CD4-positive, alpha-beta T cell (primary cell): ENCODE data around the gene DTL. TPM values are rescaled to one million over a fixed set of nuclear protein-coding genes. Genes with fewer than 3 reads are reported as not detected.

Experiments
- ATAC-seq: fragments of 200-7000 bp; cut with Tn5 transposase; one replicate; pipeline ENCODE4 v1.10.0; 2022; ENCODE audit warnings: mild to moderate bottlenecking; ENCODE audit not compliant: poor library complexity
- CTCF ChIA-PET: fragments of 350-600 bp; sonication (Branson Sonifier 250); formaldehyde crosslinking; loops from one replicate; lab custom pipeline; 2021; ENCODE audit warnings: antibody characterized with exemption, inconsistent platforms; lab: Charles Lee
- POLR2A ChIA-PET: fragments of 350-600 bp; sonication (Branson Sonifier 250); formaldehyde crosslinking; loops from one replicate; lab custom pipeline; 2021; ENCODE audit warnings: antibody characterized with exemption, inconsistent platforms; lab: Charles Lee
- DNase-seq, 14 experiments: peaks; one replicate each; pipeline ENCODE4 v3.0.0-alpha.2; 2013 to 2020; ENCODE audit warnings: mixed read lengths in 2 of 14
- H3K27ac ChIP-seq, 2 donors: one replicate each; pipeline versions ENCODE4 v1.5.1 to v1.7.0; 2013; ENCODE audit warnings: low read length in 2 of 2, low read depth in 1 of 2, mild to moderate bottlenecking in 1 of 2
- H3K27me3 ChIP-seq, 2 experiments: 1 replicate in 1 of 2; 2 replicates in 1 of 2; pipeline versions ENCODE4 v1.6.1 to v1.7.0; 2013; ENCODE audit warnings: low read length in 2 of 2, control low read depth in 1 of 2, mild to moderate bottlenecking in 1 of 2, moderate library complexity in 1 of 2; ENCODE audit not compliant: insufficient read depth in 2 of 2, control insufficient read depth in 1 of 2
- H3K36me3 ChIP-seq: one replicate; pipeline ENCODE4 v1.6.1; 2013; ENCODE audit warnings: low read length, control low read depth; ENCODE audit not compliant: insufficient read depth
- H3K4me1 ChIP-seq: one replicate; pipeline ENCODE4 v1.6.1; 2013; ENCODE audit warnings: low read length, control low read depth; ENCODE audit not compliant: insufficient read depth
- H3K4me3 ChIP-seq: one replicate; pipeline ENCODE4 v1.5.1; 2013; ENCODE audit warnings: mild to moderate bottlenecking, low read length, moderate library complexity
- H3K9me3 ChIP-seq, 2 experiments: 1 replicate in 1 of 2; 2 replicates in 1 of 2; pipeline versions ENCODE4 v1.6.1 to v1.7.0; 2013; ENCODE audit warnings: low read length in 2 of 2, mild to moderate bottlenecking in 2 of 2, control low read depth in 1 of 2, moderate library complexity in 1 of 2; ENCODE audit not compliant: control insufficient read depth in 1 of 2, insufficient read depth in 1 of 2
- H3K27ac Mint-ChIP-seq: one replicate; pipeline ENCODE4 v1.8.0; 2020; ENCODE audit warnings: mixed read lengths
- H3K27me3 Mint-ChIP-seq: one replicate; pipeline ENCODE4 v1.8.0; 2021; ENCODE audit warnings: mixed read lengths
- H3K36me3 Mint-ChIP-seq: one replicate; pipeline ENCODE4 v1.8.0; 2021; ENCODE audit warnings: low read depth, mixed read lengths
- H3K4me1 Mint-ChIP-seq: one replicate; pipeline ENCODE4 v1.8.0; 2021; ENCODE audit warnings: low read depth, mixed read lengths
- H3K4me3 Mint-ChIP-seq: one replicate; pipeline ENCODE4 v1.8.0; 2020; ENCODE audit warnings: mild to moderate bottlenecking, mixed read lengths
- H3K9me3 Mint-ChIP-seq: one replicate; pipeline ENCODE4 v1.8.0; 2020; ENCODE audit warnings: mixed read lengths
- intact Hi-C, 2 experiments: fragments of 100-400 bp; cut with DNase I in 1 of 2; cut with micrococcal nuclease in 1 of 2; formaldehyde crosslinking; loops; one replicate each; pipeline versions ENCODE4 v1.15.1 to v1.9.0; 2023 to 2025; cut with DNase I, micrococcal nuclease
- total RNA-seq, 174 experiments: library from RNA in 2 of 174; stranded (reverse) in 2 of 174; gene quantifications; one replicate each; pipeline ENCODE4 v1.2.3 and lab custom pipeline; 2021 to 2026
- TF ChIP-seq, protein P1 (sequence below): fragments of 200-600 bp; IDR thresholded peaks from one replicate; pipeline ENCODE4 v1.8.0; 2022; ENCODE audit warnings: antibody characterized with exemption, mild to moderate bottlenecking

Gene DTL
- total RNA-seq, 2 experiments from 2014 or later = 0.49 to 0.64 TPM

DNA sequence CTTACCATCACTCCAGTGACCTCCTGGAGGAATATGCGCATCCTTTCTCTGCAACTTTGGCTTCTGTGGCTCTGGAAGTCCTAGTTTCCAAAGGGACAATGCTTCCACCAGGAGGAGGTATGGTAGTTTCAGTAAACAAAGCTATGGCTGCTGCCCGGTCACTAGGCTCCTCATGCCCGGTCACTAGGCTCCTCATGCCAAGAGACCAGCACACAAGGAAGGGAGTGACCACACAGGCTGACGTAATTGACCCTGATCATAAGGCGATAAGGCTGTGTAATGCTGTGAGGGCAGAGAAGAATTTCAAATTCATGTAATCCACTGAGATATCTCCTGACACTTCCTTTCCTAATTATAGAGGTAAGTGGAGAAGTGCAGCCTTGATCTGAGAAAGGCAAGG, 102.9 kb downstream of the DTL start:
- H3K27me3 Mint-ChIP-seq = no peaks in the 10 kb centered on the region
- no peaks in the 10 kb centered on the region for H3K9me3 Mint-ChIP-seq
- TF ChIP-seq, protein P1, sequence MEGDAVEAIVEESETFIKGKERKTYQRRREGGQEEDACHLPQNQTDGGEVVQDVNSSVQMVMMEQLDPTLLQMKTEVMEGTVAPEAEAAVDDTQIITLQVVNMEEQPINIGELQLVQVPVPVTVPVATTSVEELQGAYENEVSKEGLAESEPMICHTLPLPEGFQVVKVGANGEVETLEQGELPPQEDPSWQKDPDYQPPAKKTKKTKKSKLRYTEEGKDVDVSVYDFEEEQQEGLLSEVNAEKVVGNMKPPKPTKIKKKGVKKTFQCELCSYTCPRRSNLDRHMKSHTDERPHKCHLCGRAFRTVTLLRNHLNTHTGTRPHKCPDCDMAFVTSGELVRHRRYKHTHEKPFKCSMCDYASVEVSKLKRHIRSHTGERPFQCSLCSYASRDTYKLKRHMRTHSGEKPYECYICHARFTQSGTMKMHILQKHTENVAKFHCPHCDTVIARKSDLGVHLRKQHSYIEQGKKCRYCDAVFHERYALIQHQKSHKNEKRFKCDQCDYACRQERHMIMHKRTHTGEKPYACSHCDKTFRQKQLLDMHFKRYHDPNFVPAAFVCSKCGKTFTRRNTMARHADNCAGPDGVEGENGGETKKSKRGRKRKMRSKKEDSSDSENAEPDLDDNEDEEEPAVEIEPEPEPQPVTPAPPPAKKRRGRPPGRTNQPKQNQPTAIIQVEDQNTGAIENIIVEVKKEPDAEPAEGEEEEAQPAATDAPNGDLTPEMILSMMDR = no peak
- no peak overlapping the region for H3K27ac Mint-ChIP-seq
- no peaks in the 10 kb centered on the region for H3K27me3 ChIP-seq
- no peaks in the 10 kb centered on the region for H3K4me1 Mint-ChIP-seq
- no peak overlapping the region for H3K4me3 ChIP-seq
- ChIA-PET CTCF (no interaction called here), POLR2A (no interaction called here)
- no peaks in the 10 kb centered on the region for H3K9me3 ChIP-seq
- intact Hi-C loops = no loop called here
- ATAC-seq = no peak
- no peak for DNase-seq
- H3K27ac ChIP-seq = no peak overlapping the region
- H3K4me3 Mint-ChIP-seq = no peak overlapping the region
- H3K36me3 ChIP-seq = no peaks in the 10 kb centered on the region
- no peaks in the 10 kb centered on the region for H3K36me3 Mint-ChIP-seq
- H3K4me1 ChIP-seq = no peaks in the 10 kb centered on the region

DNA sequence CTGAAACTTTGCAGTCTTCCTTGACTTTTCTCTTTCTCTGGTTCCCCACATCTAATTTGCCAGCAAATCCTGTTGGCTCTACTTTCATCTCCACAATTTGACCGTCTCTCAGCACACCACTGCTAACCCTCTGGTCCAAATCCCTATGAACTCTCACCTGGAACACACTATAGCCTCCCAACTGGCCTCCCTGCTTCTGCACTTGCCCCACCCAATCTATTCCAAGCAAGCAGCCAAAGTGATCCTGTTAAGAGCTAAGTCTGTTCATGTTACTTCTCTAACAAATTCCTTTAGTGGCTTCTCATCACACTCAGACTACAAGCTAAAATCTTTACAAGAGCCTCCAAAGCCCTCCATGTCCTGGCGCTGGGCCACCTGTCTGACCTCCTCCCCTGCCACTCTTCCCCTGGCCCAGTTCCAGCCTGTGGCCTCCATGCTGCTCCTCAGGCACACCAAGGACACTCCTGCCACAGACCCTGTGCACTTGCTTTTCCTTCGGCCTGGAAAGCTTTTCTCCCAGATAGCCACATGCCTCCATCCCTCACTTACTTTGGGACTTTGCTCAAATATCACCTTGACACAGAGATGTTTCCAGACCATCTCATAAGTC, 104.1 kb downstream of the DTL start:
- intact Hi-C loops = no loop called here
- no peaks in the 10 kb centered on the region for H3K27me3 ChIP-seq
- CTCF ChIA-PET = no interaction called here
- Mint-ChIP-seq H3K27me3 (no peaks in the 10 kb centered on the region), H3K36me3 (no peaks in the 10 kb centered on the region), H3K27ac (no peak overlapping the region), H3K9me3 (no peaks in the 10 kb centered on the region), H3K4me1 (no peaks in the 10 kb centered on the region), H3K4me3 (no peak overlapping the region)
- H3K4me3 ChIP-seq = no peak overlapping the region
- H3K36me3 ChIP-seq = no peaks in the 10 kb centered on the region
- H3K9me3 ChIP-seq = no peaks in the 10 kb centered on the region
- ATAC-seq (no peak), DNase-seq (no peak)
- TF ChIP-seq, protein P1 = no peak
- H3K27ac ChIP-seq = no peak overlapping the region
- POLR2A ChIA-PET = no interaction called here
- no peaks in the 10 kb centered on the region for H3K4me1 ChIP-seq

DNA sequence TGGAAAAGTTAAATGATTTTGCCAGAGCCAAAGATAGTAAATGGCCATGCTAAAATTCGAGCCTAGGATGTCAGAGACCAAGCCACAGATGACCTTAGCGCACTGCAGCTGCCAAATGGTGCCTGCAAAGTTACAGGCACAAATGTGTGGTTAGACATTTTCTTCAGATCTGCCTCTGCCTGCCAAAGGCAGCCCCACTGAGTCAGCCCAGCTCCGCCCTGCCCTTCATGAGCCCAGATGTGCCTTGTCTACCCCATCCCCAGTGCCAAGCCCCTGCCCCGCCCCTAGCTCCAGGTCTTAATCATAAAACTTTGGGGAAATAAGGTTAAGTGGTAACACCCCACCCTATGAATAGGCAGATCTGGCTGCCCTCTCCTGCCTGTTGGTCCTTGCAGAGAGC, 105.9 kb downstream of the DTL start:
- Histone ChIP-seq H3K4me1 (no peaks in the 10 kb centered on the region), H3K36me3 (no peaks in the 10 kb centered on the region), H3K4me3 (no peak overlapping the region), H3K9me3 (no peaks in the 10 kb centered on the region), H3K27me3 (no peaks in the 10 kb centered on the region), H3K27ac (no peak overlapping the region)
- intact Hi-C loops = no loop called here
- ATAC-seq (no peak), DNase-seq (no peak)
- no peaks in the 10 kb centered on the region for H3K4me1 Mint-ChIP-seq
- POLR2A ChIA-PET = no interaction called here
- H3K27me3 Mint-ChIP-seq = no peaks in the 10 kb centered on the region
- no peaks in the 10 kb centered on the region for H3K9me3 Mint-ChIP-seq
- H3K36me3 Mint-ChIP-seq = no peaks in the 10 kb centered on the region
- CTCF ChIA-PET = no interaction called here
- H3K27ac Mint-ChIP-seq = no peak overlapping the region
- TF ChIP-seq, protein P1 = no peak
- no peak overlapping the region for H3K4me3 Mint-ChIP-seq
